Caco-2 (cell line): ENCODE measurements around the gene TLE7. TPM values are rescaled to one million over a fixed set of nuclear protein-coding genes. Genes with fewer than 3 reads are reported as not detected.

ENCODE experiments used
- BruUV-seq: library from RNA; stranded (reverse); fragments of 400-500 nt; replicated peaks from 2 replicates; lab custom pipeline; 2021; lab: Mats Ljungman, UMichigan
- CTCF ChIA-PET: fragments of 300-600 bp; sonication (Branson Sonifier 250); formaldehyde crosslinking; loops from one replicate; lab custom pipeline; 2022; ENCODE audit warnings: antibody characterized with exemption; lab: Charles Lee
- POLR2A ChIA-PET: fragments of 300-600 bp; sonication (Branson Sonifier 250); formaldehyde crosslinking; loops from one replicate; lab custom pipeline; 2022; ENCODE audit warnings: antibody characterized with exemption; lab: Charles Lee
- DNase-seq, 2 experiments: peaks; one replicate each; pipeline versions ENCODE4 v3.0.0 to v3.0.0-alpha.2; 2020 to 2022
- H3K27me3 ChIP-seq: replicated peaks from 2 replicates; pipeline ENCODE4 v1.6.0; 2011; ENCODE audit warnings: low read length; ENCODE audit not compliant: control insufficient read depth, insufficient read depth
- H3K36me3 ChIP-seq: 2 replicates; pipeline ENCODE4 v1.5.1; 2011; ENCODE audit warnings: low read length; ENCODE audit not compliant: control insufficient read depth, insufficient read depth
- H3K4me1 ChIP-seq: fragments of 250-450 bp; sonication (Bioruptor Pico); 2 replicates; pipeline ENCODE4 v1.5.1; 2020; ENCODE audit warnings: mild to moderate bottlenecking
- H3K4me3 ChIP-seq: 2 replicates; pipeline ENCODE4 v1.5.1; 2011; ENCODE audit warnings: low read depth, mild to moderate bottlenecking, control low read depth, low read length
- H3K9me3 ChIP-seq: fragments of 250-450 bp; sonication (Bioruptor Pico); 2 replicates; pipeline ENCODE4 v1.5.1; 2020; ENCODE audit warnings: mild to moderate bottlenecking, moderate library complexity
- H3K27ac Mint-ChIP-seq: one replicate; pipeline ENCODE4 v1.8.0; 2022; ENCODE audit warnings: mixed read lengths; ENCODE audit not compliant: unreplicated experiment
- H3K27me3 Mint-ChIP-seq: one replicate; pipeline ENCODE4 v1.8.0; 2022; ENCODE audit warnings: mixed read lengths; ENCODE audit not compliant: insufficient read depth, unreplicated experiment
- H3K36me3 Mint-ChIP-seq: one replicate; pipeline ENCODE4 v1.8.0; 2022; ENCODE audit warnings: mild to moderate bottlenecking, mixed read lengths; ENCODE audit not compliant: insufficient read depth, unreplicated experiment
- H3K4me1 Mint-ChIP-seq: one replicate; pipeline ENCODE4 v1.8.0; 2022; ENCODE audit warnings: low read depth, mixed read lengths; ENCODE audit not compliant: unreplicated experiment
- H3K4me3 Mint-ChIP-seq: one replicate; pipeline ENCODE4 v1.8.0; 2022; ENCODE audit warnings: mild to moderate bottlenecking, moderate library complexity, mixed read lengths; ENCODE audit not compliant: unreplicated experiment
- H3K9me3 Mint-ChIP-seq: one replicate; pipeline ENCODE4 v1.8.0; 2022; ENCODE audit warnings: mixed read lengths; ENCODE audit not compliant: unreplicated experiment
- intact Hi-C: fragments of 100-400 bp; cut with micrococcal nuclease; formaldehyde crosslinking; loops from one replicate; pipeline ENCODE4 v1.10.0; 2022; ENCODE audit not compliant: unreplicated experiment
- total RNA-seq: library from RNA; stranded (reverse); gene quantifications from 2 replicates; pipeline ENCODE4 v1.2.3, GENCODE V29; 2022
- TF ChIP-seq, protein P1 (sequence below), 2 experiments: fragments of 200-600 bp in 1 of 2; IDR thresholded peaks; 1 replicate in 1 of 2; 2 replicates in 1 of 2; pipeline versions ENCODE4 v1.5.1 to v1.8.0; 2011 to 2022; ENCODE audit warnings: antibody characterized with exemption in 1 of 2, control low read depth in 1 of 2, inconsistent platforms in 1 of 2, low read depth in 1 of 2, low read length in 1 of 2, mild to moderate bottlenecking in 1 of 2, moderate library complexity in 1 of 2; ENCODE audit not compliant: insufficient read depth in 1 of 2, severe bottlenecking in 1 of 2, unreplicated experiment in 1 of 2

The TLE7 gene
- total RNA-seq, 1 experiment from 2014 or later: not detected

DNA sequence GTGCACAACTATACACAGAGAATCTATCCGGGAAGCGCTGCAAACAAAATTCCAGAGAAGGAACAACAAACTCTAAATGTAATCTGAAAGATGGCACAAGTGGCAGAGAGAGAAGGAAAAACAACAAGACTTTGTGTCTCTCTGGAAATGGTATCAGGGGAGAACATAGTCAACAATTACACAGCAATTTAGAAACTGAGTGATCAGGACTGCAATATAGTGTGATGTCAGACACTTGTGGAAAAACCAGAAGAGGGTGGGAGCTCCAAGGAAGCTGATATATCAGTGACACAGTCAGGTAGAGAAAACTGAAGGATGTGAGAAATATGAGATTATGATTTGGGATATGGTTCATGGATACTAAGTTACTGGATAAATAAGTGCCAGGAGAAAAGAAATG, 39.1 kb upstream of the TLE7 start:
- Mint-ChIP-seq H3K27me3 (no peaks in the 10 kb centered on the region), H3K36me3 (peaks cover 6% of the 10 kb centered on the region), H3K4me1 (no peaks in the 10 kb centered on the region), H3K4me3 (no peak overlapping the region), H3K27ac (no peak overlapping the region), H3K9me3 (no peaks in the 10 kb centered on the region)
- TF ChIP-seq, protein P1, sequence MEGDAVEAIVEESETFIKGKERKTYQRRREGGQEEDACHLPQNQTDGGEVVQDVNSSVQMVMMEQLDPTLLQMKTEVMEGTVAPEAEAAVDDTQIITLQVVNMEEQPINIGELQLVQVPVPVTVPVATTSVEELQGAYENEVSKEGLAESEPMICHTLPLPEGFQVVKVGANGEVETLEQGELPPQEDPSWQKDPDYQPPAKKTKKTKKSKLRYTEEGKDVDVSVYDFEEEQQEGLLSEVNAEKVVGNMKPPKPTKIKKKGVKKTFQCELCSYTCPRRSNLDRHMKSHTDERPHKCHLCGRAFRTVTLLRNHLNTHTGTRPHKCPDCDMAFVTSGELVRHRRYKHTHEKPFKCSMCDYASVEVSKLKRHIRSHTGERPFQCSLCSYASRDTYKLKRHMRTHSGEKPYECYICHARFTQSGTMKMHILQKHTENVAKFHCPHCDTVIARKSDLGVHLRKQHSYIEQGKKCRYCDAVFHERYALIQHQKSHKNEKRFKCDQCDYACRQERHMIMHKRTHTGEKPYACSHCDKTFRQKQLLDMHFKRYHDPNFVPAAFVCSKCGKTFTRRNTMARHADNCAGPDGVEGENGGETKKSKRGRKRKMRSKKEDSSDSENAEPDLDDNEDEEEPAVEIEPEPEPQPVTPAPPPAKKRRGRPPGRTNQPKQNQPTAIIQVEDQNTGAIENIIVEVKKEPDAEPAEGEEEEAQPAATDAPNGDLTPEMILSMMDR (IDR thresholded peaks at IDR 0.05; ENCODE audit: insufficient read depth in 1 of 2, low read depth in 1 of 2, low read length in 1 of 2, severe bottlenecking in 1 of 2, unreplicated experiment in 1 of 2): no peak
- Histone ChIP-seq H3K9me3 (no peaks in the 10 kb centered on the region), H3K36me3 (no peaks in the 10 kb centered on the region), H3K27me3 (no peaks in the 10 kb centered on the region), H3K4me3 (no peak overlapping the region), H3K4me1 (no peaks in the 10 kb centered on the region)
- no TSS peak for BruUV-seq
- POLR2A ChIA-PET: no interaction called here
- CTCF ChIA-PET: no interaction called here
- DNase-seq: no peak
- intact Hi-C loops: no loop called here

DNA sequence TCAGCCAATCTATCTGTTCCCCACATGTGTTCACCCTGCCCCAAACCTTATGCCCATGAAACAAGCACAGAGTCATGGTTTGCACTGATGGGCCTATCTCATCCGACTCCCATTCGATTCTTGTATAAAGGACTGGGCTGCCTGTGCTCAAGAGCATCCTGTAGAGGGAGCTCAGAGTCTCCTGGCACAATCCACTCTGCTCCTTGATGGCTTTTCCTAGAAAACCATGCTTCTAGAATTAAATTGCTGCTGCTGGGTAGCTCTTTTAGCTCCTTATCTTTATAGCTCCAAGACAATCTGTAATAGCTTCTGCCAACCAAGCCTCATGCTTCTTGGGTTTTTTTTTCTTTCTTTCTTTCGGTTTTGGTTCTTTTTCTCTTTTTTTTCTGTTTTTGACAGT, 37.6 kb upstream of the TLE7 start:
- Mint-ChIP-seq H3K27me3 (no peaks in the 10 kb centered on the region), H3K4me1 (no peaks in the 10 kb centered on the region), H3K9me3 (no peaks in the 10 kb centered on the region), H3K36me3 (peaks cover 6% of the 10 kb centered on the region), H3K4me3 (no peak overlapping the region), H3K27ac (no peak overlapping the region)
- no peaks in the 10 kb centered on the region for H3K9me3 ChIP-seq
- no peaks in the 10 kb centered on the region for H3K4me1 ChIP-seq
- POLR2A ChIA-PET: interaction anchor here (0.6 kb wide), 1 partner anchor 12 kb away, joined by 8 read pairs; no protein-coding TSS in a partner anchor
- DNase-seq: peak; percentile 40 to 45
- no peak overlapping the region for H3K4me3 ChIP-seq
- no peaks in the 10 kb centered on the region for H3K27me3 ChIP-seq
- H3K36me3 ChIP-seq: no peaks in the 10 kb centered on the region
- CTCF ChIA-PET: interaction anchor here (0.5 to 1.1 kb wide), 9 partner anchors 17 to 482 kb away, joined by 3 to 11 read pairs (median 4); partner anchors contain the start of gene ZNF23
- intact Hi-C loops: loop anchor here (5.0 kb wide), 1 partner anchor 58 kb away; no protein-coding TSS in a partner anchor
- no TSS peak for BruUV-seq
- TF ChIP-seq, protein P1 (IDR thresholded peaks at IDR 0.05; ENCODE audit: insufficient read depth in 1 of 2, low read depth in 1 of 2, low read length in 1 of 2, severe bottlenecking in 1 of 2, unreplicated experiment in 1 of 2): peak; percentile 46 to 87

DNA sequence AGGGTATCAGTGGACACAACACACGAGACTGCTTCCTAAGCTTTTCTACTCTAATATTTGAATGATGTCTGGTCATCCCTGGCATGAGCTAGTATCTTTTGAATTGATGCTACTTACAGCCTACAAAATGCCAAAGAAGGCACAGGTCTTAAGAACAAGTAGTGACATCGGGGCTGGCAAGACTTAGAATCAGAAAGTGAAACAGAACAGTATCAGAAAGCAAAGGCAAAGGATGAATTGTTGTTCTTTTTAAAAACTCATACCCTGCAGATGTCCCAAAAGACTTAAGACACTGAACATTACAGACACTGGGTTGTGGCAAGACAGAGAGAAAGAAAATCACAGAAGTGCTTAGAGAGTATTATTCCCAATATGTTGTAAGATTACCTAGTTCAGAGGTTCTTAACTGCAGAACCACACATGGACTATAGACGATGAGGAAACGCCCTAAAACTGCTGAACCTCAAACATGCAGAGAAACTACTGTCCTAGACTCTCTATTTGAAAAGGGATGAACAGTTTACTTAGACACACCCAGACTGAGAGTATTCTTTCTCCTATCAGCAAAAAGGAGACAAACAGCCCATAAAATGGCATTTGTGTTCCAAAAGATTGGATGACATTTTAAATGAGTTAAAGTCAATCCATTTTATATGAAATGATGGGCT, 34.7 kb upstream of the TLE7 start:
- ChIA-PET CTCF (no interaction called here), POLR2A (no interaction called here)
- Histone ChIP-seq H3K27me3 (no peaks in the 10 kb centered on the region), H3K4me3 (no peak overlapping the region), H3K36me3 (no peaks in the 10 kb centered on the region), H3K9me3 (no peaks in the 10 kb centered on the region), H3K4me1 (no peaks in the 10 kb centered on the region)
- TF ChIP-seq, protein P1 (IDR thresholded peaks at IDR 0.05; ENCODE audit: insufficient read depth in 1 of 2, low read depth in 1 of 2, low read length in 1 of 2, severe bottlenecking in 1 of 2, unreplicated experiment in 1 of 2): no peak
- intact Hi-C loops: loop anchor here (5.0 kb wide), 1 partner anchor 61 kb away; no protein-coding TSS in a partner anchor
- H3K27ac Mint-ChIP-seq: no peak overlapping the region
- H3K36me3 Mint-ChIP-seq: peaks cover 6% of the 10 kb centered on the region
- no peaks in the 10 kb centered on the region for H3K27me3 Mint-ChIP-seq
- no peak overlapping the region for H3K4me3 Mint-ChIP-seq
- DNase-seq: no peak
- no TSS peak for BruUV-seq
- H3K9me3 Mint-ChIP-seq: no peaks in the 10 kb centered on the region
- no peaks in the 10 kb centered on the region for H3K4me1 Mint-ChIP-seq
